ENCODE data around the gene DPCD.

DPCD gene

GRCh38 chr10:101609481-101609880 is 21.4 kb downstream of the DPCD start:
- H3K4me3 ChIP-seq (ENCODE audit: low read depth, low read length) = no peak overlapping the region
- no peak for TF ChIP-seq CTCF (IDR thresholded peaks at IDR 0.05; ENCODE audit: low read depth, low read length, missing control alignments)
- no peak for DNase-seq (ENCODE audit: low read depth)

GRCh38 chr10:101611096-101611905 is 23.2 kb downstream of the DPCD start:
- H3K4me3 ChIP-seq (ENCODE audit: low read depth, low read length) = no peak overlapping the region
- DNase-seq (ENCODE audit: low read depth) = no peak
- no peak for TF ChIP-seq CTCF (IDR thresholded peaks at IDR 0.05; ENCODE audit: low read depth, low read length, missing control alignments)

GRCh38 chr10:101612086-101612485 is 24.0 kb downstream of the DPCD start:
- TF ChIP-seq CTCF (IDR thresholded peaks at IDR 0.05; ENCODE audit: low read depth, low read length, missing control alignments) = no peak

GRCh38 chr10:101612872-101613271 is 24.8 kb downstream of the DPCD start:
- no peak for DNase-seq (ENCODE audit: low read depth)
- no peak overlapping the region for H3K4me3 ChIP-seq (ENCODE audit: low read depth, low read length)
- no peak for TF ChIP-seq CTCF (IDR thresholded peaks at IDR 0.05; ENCODE audit: low read depth, low read length, missing control alignments)

More at GRCh38 chr10:101612086-101612485, 24.0 kb downstream of the DPCD start:
- H3K4me3 ChIP-seq (ENCODE audit: low read depth, low read length) = no peak overlapping the region
- DNase-seq (ENCODE audit: low read depth) = no peak

- H3K4me3 ChIP-seq (ENCODE audit: low read depth, low read length) = no peak overlapping the region
- DNase-seq (ENCODE audit: low read depth) = no peak
- TF ChIP-seq CTCF (IDR thresholded peaks at IDR 0.05; ENCODE audit: low read depth, low read length, missing control alignments) = no peak
Measured at GRCh38 chr10:101613646-101614045, 25.5 kb downstream of the DPCD start.

GRCh38 chr10:101614663-101615524 is 26.8 kb downstream of the DPCD start:
- no peak for DNase-seq (ENCODE audit: low read depth)
- TF ChIP-seq CTCF (IDR thresholded peaks at IDR 0.05; ENCODE audit: low read depth, low read length, missing control alignments) = no peak
- H3K4me3 ChIP-seq (ENCODE audit: low read depth, low read length) = no peak overlapping the region

All from GM12864 (cell line).